HG03064 (cell line): ENCODE data around the gene HEATR5A.
"Not testable (repeated sequence)": the region's sequence is repeated elsewhere in the genome, so short reads cannot be mapped to it uniquely, and the experiment has no call there.

Experiments used
- ATAC-seq: cut with Tn5 transposase; IDR thresholded peaks from one replicate; pipeline ENCODE4 v1.9.1; 2021; ENCODE audit warnings: low read depth; ENCODE audit not compliant: unreplicated experiment

HEATR5A gene

DNA sequence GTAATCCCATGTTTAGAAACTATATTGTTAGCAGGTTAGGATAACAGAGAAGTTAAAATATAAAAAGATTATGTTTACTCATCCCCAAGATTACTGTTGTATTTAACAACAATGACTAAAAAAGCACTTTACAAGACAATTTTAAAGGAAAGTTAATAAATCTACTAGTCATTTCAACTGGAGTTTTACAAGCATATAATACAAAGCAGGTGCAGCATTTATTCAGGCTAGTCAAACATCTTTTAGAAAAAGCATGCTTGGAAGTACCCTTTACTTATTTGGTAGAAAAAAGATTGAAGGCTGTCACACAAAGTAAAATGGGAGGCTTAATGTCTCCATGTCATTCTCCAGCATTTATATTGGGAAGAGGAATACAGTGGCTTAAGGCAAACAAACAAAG lies 80.6 kb downstream of the HEATR5A start:
- ATAC-seq: no peak

DNA sequence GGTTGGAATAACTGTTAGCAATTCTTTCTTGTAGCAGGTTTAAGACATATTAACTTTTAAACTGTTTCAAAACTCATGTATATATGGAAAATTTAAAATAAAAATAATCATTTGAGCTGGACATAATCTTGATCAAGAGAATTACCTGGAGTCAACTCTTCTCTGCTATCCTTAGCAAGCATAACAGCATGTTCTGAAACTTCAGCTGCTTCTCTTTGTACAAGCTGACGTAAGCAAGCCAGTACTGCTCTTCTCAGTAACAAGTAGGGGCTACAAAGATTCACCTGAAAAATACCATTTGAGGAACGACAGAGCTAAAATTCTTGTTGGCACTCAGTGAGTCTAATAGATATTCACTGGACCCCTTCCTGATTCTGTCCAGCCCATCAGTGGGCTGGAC lies 83.0 kb downstream of the HEATR5A start:
- ATAC-seq: no peak

DNA sequence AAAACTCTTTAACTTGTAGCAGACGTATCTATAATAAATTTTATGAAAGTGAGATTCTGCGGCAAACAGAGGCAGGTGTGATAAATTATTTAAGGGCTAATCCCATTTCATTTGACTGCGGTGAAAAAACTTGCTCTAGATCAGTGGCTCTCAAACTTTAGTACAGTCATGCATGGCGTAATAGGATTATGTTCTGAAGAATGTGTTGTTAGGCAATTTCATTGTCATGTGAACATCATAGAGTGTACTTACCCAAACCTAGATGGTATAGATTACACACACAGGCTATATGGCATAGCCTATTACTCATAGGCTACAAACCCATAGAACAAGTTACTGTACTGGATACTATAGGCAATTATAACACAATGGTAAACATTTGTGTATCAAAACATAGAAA lies 83.7 kb downstream of the HEATR5A start:
- ATAC-seq: no peak

DNA sequence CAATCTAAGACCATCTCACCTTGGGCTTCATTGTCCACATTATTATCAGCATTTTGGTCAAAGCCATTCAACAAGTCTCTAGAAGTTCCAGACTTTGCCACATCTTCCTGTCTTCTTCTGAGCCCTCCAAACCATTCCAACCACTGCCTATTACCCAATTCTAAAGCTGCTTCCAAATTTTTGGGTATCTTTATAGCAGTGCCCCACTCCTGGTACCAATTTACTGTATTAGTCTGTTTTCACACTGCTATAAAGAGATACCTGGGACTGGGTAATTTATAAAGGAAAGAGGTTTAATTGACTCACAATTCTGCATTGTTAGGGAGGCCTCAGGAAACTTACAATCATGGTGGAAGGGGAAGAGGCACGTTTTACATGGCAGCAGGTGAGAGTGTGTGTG lies 89.0 kb downstream of the HEATR5A start:
- not testable (repeated sequence) for ATAC-seq

DNA sequence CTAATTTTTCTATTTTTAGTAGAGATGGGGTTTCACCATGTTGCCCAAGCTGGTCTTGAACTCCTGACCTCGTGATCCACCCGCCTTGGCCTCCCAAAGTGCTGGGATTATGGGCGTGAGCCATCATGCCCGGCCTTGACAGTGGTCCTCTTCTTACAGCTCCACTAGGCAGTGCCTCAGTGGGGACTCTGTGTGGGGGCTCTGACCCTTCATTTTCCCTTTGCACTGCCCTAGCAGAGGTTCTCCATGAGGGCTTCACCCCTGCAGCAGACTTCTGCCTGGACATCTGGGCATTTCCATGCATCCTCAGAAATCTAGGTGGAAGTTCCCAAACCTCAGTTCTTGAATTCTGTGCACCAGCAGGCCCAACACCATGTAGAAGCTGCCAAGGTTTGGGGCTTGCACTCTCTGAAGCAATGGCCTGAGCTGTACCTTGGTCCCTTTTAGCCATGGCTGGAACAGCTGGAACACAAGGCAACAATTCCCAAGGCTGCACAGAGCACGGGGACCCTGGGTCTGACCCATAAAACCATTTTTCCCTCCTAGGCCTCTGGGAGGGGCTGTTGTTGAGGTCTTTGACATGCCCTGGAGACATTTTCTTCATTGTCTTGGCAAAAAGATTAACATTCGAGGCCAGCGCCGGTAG lies 90.4 kb downstream of the HEATR5A start:
- ATAC-seq: not testable (repeated sequence)

DNA sequence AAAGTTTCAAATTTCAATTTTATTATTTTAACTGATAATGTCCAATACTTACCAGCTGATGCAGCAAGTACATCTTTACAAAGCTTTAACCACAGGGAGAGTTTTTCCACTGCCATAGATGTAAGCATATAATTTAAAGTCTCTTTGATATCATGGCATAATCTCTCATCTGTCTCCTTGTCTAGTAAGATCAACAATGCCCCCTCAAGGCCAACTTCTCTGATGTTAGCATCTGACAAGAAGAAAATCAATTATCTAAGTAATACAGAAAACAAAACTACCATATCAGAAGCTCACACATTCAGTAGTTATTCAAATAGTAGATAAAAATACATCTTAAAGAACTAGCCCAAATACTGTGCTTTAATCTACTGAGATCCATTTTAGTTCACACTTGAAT lies 94.2 kb downstream of the HEATR5A start:
- no peak for ATAC-seq

DNA sequence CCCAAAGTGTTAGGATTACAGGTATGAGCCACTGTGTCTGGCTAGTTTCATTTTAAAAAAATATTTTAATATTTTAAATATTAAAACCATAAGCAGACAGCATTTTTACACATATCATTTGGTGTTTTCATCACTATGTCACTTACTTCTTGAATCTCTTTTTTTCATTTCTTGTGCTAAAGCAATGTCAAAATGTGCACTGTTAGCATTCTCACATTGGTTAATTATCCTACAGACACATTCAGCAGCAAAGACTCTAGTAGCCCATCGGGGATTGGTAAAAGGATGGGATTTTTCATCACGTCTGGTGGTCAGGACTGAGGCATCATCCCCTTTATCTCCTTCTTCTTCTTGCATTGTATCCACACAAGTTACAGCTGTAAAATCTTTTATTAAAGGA lies 96.9 kb downstream of the HEATR5A start:
- ATAC-seq: no peak

DNA sequence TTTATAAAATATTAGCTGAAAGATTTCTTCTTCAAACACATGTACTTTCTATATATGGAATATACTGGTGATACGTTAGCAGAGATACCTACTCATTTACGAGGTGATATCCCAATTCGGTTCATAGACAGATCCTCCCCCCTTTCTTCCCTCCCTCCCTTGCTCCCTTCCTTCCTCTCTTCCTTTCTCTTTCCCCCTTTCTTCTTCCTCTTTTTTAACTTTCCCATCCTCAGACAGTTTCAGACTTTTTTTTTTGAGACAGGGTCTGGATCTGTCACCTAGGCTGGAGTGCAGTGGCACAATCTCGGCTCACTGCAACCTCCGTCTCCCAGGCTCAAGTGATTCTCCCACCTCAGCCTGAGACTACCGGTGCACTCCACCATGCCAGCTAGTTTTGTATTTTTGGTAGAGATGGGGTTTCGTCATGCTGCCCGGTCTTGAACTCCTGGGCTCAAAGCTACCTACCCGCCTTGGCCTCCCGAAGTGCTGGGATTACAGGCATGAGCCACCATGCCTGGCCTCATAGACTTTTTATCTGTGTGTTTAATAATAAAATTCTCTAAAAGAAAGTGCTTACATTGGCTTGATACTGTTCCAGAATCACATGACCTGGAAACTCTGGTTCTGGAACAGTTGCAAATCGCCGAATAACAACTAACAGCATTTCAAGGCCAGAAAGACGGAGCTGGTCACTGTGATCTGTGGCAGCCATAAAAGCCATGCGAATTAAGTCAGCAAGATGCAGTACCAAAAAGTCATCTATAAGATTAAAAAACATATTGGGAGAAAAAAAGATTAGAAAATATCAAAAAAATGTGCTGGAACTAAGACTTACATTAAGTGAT lies 99.2 kb downstream of the HEATR5A start:
- ATAC-seq: no peak

DNA sequence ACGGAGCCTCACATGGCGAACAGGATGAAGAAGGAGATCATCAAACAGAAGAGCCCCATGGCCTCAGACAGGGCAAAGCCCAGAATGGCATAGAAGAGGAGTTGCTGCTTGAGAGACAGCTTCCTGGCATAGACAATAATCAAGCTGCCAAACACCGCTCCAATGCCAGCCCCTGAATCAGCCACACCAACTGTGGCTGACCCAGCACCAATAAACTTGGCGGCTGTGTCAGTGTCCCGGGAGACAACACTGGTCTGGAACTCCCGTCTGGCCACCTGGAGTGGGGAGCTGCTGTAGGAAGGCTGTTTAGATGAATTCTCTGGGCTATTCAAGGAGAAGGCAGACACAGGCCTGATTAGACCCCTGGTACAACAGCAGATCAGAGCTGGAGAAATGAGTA lies 100.1 kb downstream of the HEATR5A start:
- no peak for ATAC-seq

DNA sequence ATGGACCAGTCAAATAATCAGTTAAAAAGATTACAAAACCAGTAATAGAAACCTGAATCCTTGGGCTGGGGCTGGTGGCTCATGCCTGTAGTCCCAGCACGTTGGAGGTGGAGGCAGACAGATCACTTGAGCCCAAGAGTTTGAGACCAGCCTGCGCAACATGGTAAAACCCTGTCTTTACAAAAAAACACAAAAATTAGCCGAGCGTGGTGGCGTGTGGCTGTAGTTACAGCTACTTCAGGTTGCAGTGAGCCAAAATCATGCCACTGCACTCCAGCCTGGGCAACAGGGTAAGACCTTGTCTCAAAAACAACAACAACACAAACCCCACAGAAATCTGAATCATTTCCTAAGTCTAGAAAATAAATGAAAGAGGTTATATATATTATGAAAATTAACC lies 100.6 kb downstream of the HEATR5A start:
- ATAC-seq: no peak

DNA sequence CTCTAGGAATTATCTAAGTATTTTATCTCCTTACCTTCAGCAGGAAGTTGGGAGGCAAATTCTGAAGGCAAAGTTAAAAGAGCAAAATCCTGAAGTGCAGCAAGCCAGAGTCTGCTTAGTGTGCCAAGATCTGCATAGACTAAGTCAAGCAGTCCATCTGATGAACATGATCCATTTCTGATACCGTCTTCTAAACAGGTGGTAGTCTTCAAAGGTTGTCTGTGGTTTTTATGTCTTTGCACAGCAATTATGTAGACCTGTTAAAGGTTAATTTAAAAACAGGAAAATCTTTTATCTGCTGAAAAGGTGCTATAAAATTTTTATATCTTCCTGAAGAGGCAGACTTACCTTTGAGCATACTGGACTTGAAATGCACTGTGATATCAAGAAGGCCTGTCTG lies 107.4 kb downstream of the HEATR5A start:
- ATAC-seq: no peak

DNA sequence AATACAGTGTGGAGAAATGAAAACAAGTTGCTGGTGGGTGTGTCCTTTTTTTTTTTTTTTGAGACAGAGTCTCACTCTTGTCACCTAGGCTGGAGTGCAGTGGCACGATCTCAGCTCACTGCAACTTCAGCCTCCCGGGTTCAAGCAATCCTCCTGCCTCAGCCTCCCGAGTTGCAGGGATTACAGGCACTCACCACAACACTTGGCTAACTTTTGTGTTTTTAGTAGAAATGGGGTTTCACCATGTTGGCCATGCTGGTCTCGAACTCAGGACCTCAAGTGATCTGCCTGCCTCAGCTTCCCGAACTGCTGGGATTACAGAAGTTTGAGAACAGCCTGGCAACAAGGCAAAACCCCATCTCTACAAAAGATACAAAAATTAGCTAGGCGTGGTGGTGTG lies 108.0 kb downstream of the HEATR5A start:
- ATAC-seq: not testable (repeated sequence)

DNA sequence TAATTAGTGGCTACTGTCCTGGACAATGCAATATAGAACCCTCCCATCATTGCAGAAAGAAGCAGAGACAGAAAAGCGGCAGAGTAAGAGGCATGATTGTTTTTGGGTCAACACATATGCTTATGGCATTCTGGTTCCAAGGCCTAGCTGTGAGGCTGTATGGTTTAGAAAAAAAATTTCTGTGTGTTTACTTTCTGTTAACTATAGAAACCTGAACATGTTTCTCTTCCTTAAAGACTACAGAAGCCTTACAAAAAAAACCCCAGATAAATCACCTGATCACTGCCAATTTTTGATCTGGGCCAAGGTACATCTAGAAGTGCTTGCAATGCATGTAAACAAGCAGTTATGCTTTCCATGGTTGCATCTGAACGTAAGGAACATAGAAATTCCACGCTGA lies 112.7 kb downstream of the HEATR5A start:
- no peak for ATAC-seq

DNA sequence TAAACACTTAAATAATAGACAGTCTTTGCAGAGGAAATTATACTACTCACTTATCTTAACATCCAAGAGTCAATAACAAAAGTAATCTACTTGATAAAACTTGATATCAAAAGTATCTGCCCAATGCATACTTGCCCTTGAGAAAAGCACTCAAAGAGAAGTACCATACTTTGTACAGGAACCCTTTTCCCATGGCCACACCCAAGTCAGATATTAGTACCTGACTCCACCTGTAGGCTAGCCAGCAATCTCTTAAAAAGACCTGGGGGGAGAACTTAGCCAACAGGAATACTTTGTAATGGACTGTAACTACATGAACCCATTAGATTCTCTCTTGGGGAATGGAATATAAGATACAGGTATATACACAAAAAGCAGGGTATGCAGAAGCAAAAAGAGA lies 113.2 kb downstream of the HEATR5A start:
- no peak for ATAC-seq

DNA sequence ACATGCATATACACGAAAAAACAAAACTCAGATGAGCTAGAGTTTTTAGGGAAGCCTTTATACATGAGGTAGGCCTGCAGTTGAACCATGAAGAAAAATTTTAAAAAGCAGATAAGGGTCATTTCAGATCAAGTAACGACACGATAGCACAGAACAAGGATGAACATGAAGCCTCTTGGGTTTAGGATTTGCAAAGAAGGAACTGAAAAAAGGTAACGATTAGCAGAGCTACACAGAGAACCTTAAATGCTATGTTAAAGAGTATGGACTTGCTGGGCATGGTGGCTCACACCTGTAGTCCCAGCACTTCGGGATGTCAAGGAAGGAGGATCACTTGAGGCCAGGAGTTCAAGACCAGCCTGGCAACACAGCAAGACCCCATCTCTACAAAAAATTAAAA lies 116.7 kb downstream of the HEATR5A start:
- ATAC-seq: no peak

DNA sequence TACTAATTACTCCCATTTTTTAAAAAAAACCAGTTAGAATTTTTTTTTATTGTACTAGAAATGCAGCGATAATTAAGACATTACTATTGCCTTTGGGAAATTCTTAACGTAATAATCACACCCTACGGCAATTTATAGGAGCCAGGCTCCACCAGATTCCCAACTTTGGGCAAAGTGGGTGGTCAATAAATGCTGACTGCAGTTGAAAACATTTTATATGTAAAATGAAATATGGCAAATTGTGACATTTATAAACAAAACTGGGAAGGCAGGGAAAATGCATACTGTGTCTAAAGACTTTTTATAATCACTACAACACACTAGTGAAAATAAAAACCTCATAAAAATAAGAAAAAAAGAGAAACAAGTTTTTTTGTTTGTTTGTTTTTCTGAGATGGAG lies 119.5 kb downstream of the HEATR5A start:
- ATAC-seq: no peak

DNA sequence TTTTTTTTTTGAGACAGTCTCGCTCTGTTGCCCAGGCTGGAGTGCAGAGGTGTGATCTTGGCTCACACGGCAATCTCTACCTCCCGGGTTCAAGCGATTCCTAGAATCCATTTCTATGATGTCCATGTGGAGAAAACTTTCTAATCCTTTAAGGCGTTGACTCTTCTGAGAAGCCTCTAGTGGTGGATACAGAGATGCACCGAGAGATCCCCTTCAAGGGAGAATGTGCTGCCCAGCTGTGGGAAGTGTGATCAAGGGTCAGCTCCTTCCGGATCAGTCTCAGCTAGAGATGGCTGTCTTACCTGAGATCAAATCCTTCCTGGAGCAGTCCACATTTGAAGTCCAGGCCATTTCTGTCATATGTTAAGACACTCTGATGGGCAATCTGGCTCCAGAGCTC lies 120.1 kb downstream of the HEATR5A start:
- no peak for ATAC-seq

DNA sequence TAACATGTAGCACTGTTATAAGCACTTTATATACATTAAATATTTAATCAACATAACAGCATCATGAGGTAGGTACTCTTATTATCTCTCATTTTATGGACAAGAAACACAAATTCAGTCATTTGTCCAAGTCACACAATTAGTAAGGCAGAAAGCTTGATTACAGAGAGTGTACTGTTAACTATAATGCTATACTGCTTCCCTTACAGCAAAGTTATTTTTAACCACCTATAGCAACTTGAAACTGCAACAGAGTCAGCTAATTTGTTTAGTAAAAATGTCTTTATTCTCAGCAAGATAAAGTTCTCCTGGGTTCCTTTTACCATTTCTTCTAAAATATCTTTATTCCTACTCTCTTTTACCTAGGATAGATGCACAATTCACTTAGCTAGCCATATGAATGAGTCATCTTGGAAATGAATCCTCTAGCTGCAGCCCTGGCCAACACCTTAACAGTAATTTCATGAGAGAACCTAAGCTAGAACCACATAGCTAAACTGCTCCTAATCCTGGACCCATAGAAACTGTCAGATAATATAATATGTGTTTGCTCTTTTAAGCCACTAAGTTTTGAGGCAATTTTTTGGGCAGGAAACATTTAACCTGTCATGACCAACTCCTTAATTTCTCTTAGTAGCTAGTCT lies 122.5 kb downstream of the HEATR5A start:
- no peak for ATAC-seq

DNA sequence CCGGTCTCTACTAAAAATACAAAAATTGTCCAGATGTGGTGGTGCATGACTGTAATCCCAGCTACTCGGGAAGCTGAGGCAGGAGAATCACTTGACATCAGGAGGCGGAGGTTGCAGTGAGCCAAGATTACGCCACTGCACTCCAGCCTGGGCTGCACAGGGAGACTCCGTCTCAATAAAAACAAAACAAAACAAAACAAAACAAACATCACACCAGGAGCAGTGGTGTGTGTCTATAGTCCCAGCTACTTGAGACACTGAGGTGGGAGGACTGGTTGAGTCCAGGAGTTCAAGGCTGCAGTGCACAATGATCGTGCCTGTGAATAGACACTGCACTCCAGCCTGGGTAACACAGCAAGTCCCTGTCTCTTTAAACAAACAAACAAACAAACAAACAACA lies 123.2 kb downstream of the HEATR5A start:
- no peak for ATAC-seq

DNA sequence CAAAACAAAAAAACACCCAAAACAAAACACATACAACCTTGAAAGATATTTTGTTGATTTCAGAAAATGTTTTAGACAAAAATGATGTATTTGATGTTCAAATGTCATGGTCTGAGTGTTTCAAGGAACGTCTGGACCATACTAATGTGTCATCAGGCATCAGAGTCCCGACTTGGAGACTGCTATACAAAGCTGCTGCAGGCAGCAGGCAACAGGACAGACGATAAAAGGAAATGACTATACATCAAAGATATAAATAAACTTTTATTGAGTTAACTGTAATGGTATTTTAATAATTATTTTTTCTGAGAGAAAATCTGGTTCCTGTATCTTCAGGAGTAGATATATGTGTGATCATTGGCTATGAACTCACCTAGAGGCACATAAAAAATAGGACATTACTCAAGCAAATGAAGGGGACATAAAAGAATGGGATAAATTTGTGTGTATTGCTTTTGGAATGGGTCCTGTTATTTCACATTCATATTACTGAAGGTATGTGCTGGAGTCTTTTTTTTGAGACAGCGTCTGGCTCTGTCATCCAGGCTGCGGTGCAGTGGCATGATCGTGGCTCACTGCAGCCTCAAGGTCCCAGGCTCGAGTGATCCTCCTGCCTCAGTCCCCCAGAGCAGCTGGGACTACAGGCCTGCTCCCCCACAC lies 125.5 kb downstream of the HEATR5A start:
- ATAC-seq: no peak

DNA sequence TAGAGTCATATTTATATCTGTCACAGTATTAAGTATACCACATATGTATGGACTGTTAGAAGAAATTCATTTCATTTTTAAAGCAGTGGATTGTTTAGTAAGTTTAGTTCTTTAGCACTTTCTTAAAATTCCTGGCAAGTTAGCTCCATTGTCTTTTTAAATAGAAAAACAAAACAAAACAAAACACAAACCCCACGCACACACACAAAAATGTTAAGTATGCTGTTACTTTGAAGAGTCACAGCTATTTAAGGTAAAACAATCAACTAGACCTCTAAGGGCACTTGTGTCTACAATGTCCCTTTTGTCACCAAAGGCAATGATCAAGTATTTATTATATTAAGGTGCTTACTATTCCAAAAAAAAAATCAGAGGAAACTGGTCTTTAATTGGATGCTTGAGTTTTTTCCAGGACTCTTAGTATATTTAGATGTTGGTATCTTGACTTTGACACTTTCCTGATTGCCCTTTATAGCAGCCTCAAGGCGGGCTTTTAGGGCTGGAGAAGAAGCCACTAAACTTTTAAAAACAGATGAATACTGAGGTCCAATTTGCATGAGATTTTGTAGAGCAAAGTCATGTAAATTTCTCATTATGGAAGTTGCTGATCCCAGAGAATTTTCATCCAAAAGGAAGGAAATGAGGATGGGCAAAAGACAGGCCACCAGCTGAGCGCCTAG lies 127.3 kb downstream of the HEATR5A start:
- no peak for ATAC-seq
